HG02798 (cell line): ENCODE data around the gene ZNF48.
"Not testable (repeated sequence)": the region's sequence is repeated elsewhere in the genome, so short reads cannot be mapped to it uniquely, and the experiment has no call there.

ENCODE experiments used
- ATAC-seq: cut with Tn5 transposase; IDR thresholded peaks from one replicate; pipeline ENCODE4 v1.9.1; 2021; ENCODE audit warnings: mild to moderate bottlenecking; ENCODE audit not compliant: unreplicated experiment, poor library complexity

ZNF48 gene

GRCh38 chr16:30376461-30376902 is 18.7 kb upstream of the ZNF48 start:
- ATAC-seq: no peak

GRCh38 chr16:30377050-30377811 is 18.0 kb upstream of the ZNF48 start:
- ATAC-seq: no peak

GRCh38 chr16:30377812-30378235 is 17.4 kb upstream of the ZNF48 start:
- ATAC-seq: peak; percentile 53

GRCh38 chr16:30378236-30379157 is 16.7 kb upstream of the ZNF48 start:
- ATAC-seq: peak; percentile 89

GRCh38 chr16:30379158-30379783 is 15.9 kb upstream of the ZNF48 start:
- ATAC-seq: no peak

- ATAC-seq: no peak
These were observed 15.0 kb upstream of the ZNF48 start for GRCh38 chr16:30380072-30380802.

GRCh38 chr16:30380803-30381208 is 14.4 kb upstream of the ZNF48 start:
- ATAC-seq: no peak

GRCh38 chr16:30381291-30382041 is 13.8 kb upstream of the ZNF48 start:
- no peak for ATAC-seq

- no peak for ATAC-seq
These were observed 12.9 kb upstream of the ZNF48 start, which contains the start of gene SEPTIN1 for GRCh38 chr16:30382111-30382881. TSS of gene SEPTIN1 (minus strand) at chr16:30382561. CDS start at chr16:30382542, 19 bp downstream.

- no peak for ATAC-seq
These were observed 11.7 kb upstream of the ZNF48 start for GRCh38 chr16:30383521-30383920.

- no peak for ATAC-seq
These were observed 547 bp upstream of the ZNF48 start for GRCh38 chr16:30394592-30395154.

- ATAC-seq: no peak
These were observed 869 bp downstream of the ZNF48 start for GRCh38 chr16:30395992-30396585.

- not testable (repeated sequence) for ATAC-seq
These were observed 1.4 kb downstream of the ZNF48 start for GRCh38 chr16:30396627-30397026.

- no peak for ATAC-seq
These were observed 1.8 kb downstream of the ZNF48 start for GRCh38 chr16:30397056-30397455.

GRCh38 chr16:30397776-30398660 is 2.8 kb downstream of the ZNF48 start:
- no peak for ATAC-seq

GRCh38 chr16:30398661-30399434 is 3.6 kb downstream of the ZNF48 start:
- ATAC-seq: no peak
